Karpas-422 (cell line): ENCODE data around the gene CENPS. TPM values are rescaled to one million over a fixed set of nuclear protein-coding genes. Genes with fewer than 3 reads are reported as not detected.

ENCODE experiments used
- DNase-seq: peaks from one replicate; pipeline ENCODE4 v3.0.0-alpha.2; 2015
- H2AFZ ChIP-seq: fragments of 200-600 bp; sonication (generic); 2 replicates; pipeline ENCODE4 v1.6.1; 2014; ENCODE audit warnings: antibody characterized with exemption, low read length, mixed read lengths
- H3K27ac ChIP-seq: fragments of 200-600 bp; sonication (generic); 2 replicates; pipeline ENCODE4 v1.5.1; 2014; ENCODE audit warnings: mild to moderate bottlenecking, low read length, moderate library complexity
- H3K27me3 ChIP-seq: fragments of 200-600 bp; sonication (generic); 2 replicates; pipeline ENCODE4 v1.6.1; 2014; ENCODE audit warnings: low read length, mixed read lengths
- H3K36me3 ChIP-seq: fragments of 200-600 bp; sonication (generic); 2 replicates; pipeline ENCODE4 v1.6.1; 2014; ENCODE audit warnings: low read length, mixed read lengths; ENCODE audit not compliant: insufficient read depth
- H3K4me1 ChIP-seq: fragments of 200-600 bp; sonication (generic); 2 replicates; pipeline ENCODE4 v1.6.1; 2014; ENCODE audit warnings: mild to moderate bottlenecking, low read length, mixed read lengths
- H3K4me2 ChIP-seq: fragments of 200-600 bp; sonication (generic); 2 replicates; pipeline ENCODE4 v1.6.1; 2014; ENCODE audit warnings: low read length, low read depth, mild to moderate bottlenecking; ENCODE audit not compliant: poor library complexity, severe bottlenecking
- H3K4me3 ChIP-seq: fragments of 200-600 bp; sonication (generic); 2 replicates; pipeline ENCODE4 v1.5.1; 2014; ENCODE audit warnings: mild to moderate bottlenecking, antibody characterized with exemption, low read length, mixed read lengths
- H3K79me2 ChIP-seq: fragments of 200-600 bp; sonication (generic); 2 replicates; pipeline ENCODE4 v1.6.1; 2014; ENCODE audit warnings: mild to moderate bottlenecking, low read length, mixed read lengths
- H3K9ac ChIP-seq: fragments of 200-600 bp; sonication (generic); 2 replicates; pipeline ENCODE4 v1.6.0; 2014; ENCODE audit warnings: low read length
- H3K9me2 ChIP-seq: fragments of 200-600 bp; sonication (generic), shearing (Covaris generic); replicated peaks from 2 replicates; pipeline ENCODE4 v1.6.0; 2014; ENCODE audit warnings: mild to moderate bottlenecking, low read length, moderate library complexity; ENCODE audit not compliant: insufficient read depth
- H3K9me3 ChIP-seq: fragments of 300-700, 200-600 bp; sonication (generic); 2 replicates; pipeline ENCODE4 v1.6.1; 2014; ENCODE audit warnings: low read length, mixed read lengths
- H4K20me1 ChIP-seq: fragments of 200-600 bp; sonication (generic); 2 replicates; pipeline ENCODE4 v1.6.1; 2014; ENCODE audit warnings: mild to moderate bottlenecking, antibody characterized with exemption, low read length, low read depth; ENCODE audit not compliant: insufficient read depth
- total RNA-seq: library from RNA; depleted of rRNA; stranded (reverse); fragments of >200 nt; shearing (Covaris generic); gene quantifications from 2 replicates; pipeline ENCODE4 v1.2.3, GENCODE V29; 2014; ENCODE audit warnings: low replicate concordance; rRNA removed

The CENPS gene
- 10.6 and 19.8 TPM in 2 replicates for total RNA-seq

DNA sequence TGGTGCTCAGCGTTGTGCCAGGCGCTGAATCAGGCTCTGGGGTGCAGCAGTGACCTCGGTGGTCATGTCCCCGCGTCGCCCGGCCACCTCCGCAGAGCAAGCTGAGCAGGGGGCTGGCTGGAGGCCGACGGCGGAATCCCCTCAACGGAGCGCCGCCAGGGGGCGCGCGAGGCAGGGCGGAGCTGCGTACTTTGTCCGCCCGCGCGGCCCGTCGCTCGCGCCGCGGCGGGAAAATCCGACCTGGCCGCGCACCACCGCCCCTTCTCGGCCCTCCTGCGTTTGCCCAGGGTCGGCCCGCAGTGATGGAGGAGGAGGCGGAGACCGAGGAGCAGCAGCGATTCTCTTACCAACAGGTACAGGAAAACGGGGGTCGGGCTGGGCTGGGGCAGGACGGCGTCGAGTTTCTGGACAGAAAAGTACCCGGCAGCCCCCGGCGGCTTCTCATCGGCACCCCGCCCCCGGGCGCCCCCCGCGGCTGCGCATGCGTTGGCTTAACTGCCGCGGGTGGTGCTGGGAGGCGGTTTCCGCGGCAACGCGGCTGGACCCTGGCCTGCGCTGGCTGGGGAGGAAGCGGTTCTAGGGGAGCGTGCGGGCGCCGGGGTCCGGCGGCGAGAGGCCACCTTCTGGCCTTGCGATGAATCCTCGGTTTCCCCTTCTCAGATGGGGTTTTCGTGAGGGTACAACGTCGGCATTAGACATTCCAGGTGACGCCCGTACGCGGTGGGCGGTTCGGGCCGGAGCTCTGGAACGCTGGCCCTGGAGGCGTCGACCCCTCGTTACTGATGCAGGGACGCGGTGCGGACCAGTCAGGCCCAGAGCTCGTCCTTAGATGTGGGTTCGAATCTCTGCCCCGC is at the start of gene CENPS:
CENPS (plus strand) TSS at position 218 of the 854 bp plus-strand sequence; CDS start at position 303, 85 bp downstream.
- H2AFZ ChIP-seq, result peak within 1 kb of the TSS; percentile 93
- peak; percentile 95 for DNase-seq
- peak within 1 kb of the TSS; percentile 95 for H3K4me3 ChIP-seq
- peak within 1 kb of the TSS; percentile 95 for H3K9ac ChIP-seq
- H3K27me3 ChIP-seq, result no peaks in the 10 kb centered on the region; the same call in 1 of the 2 replicates
- H3K4me1 ChIP-seq, result peaks cover 40% of the 10 kb centered on the region
- peak within 1 kb of the TSS; percentile 59 for H3K27ac ChIP-seq
- H3K79me2 ChIP-seq, result peaks cover 42% of the 10 kb centered on the region
- H4K20me1 ChIP-seq, result no peaks in the 10 kb centered on the region
- H3K9me3 ChIP-seq, result no peaks in the 10 kb centered on the region
- H3K4me2 ChIP-seq, result peak within 1 kb of the TSS; percentile 86
- no peaks in the 10 kb centered on the region for H3K36me3 ChIP-seq
- no peaks in the 10 kb centered on the region for H3K9me2 ChIP-seq

- H3K27me3 ChIP-seq, result no peaks in the 10 kb centered on the region
- no peak overlapping the region for H3K9ac ChIP-seq
- no peaks in the 10 kb centered on the region for H3K36me3 ChIP-seq
- no peak overlapping the region for H3K27ac ChIP-seq
- no peaks in the 10 kb centered on the region for H3K79me2 ChIP-seq
- H3K4me3 ChIP-seq, result no peak overlapping the region
- no peaks in the 10 kb centered on the region for H4K20me1 ChIP-seq
- no peak overlapping the region for H3K4me2 ChIP-seq
- H3K9me3 ChIP-seq, result no peaks in the 10 kb centered on the region
- H2AFZ ChIP-seq, result no peak overlapping the region
- no peaks in the 10 kb centered on the region for H3K9me2 ChIP-seq
- no peak for DNase-seq
- peaks cover 5% of the 10 kb centered on the region; the same call in 1 of the 2 replicates for H3K4me1 ChIP-seq
These were observed 49.5 kb upstream of the CENPS start for GRCh38 chr1:10380594-10381275.

- no peak overlapping the region for H3K9ac ChIP-seq
- H3K4me1 ChIP-seq, result peaks cover 15% of the 10 kb centered on the region
- H3K79me2 ChIP-seq, result no peaks in the 10 kb centered on the region
- no peaks in the 10 kb centered on the region for H3K9me2 ChIP-seq
- no peak overlapping the region for H3K4me2 ChIP-seq
- no peak overlapping the region for H3K27ac ChIP-seq
- no peaks in the 10 kb centered on the region for H3K36me3 ChIP-seq
- no peaks in the 10 kb centered on the region for H3K9me3 ChIP-seq
- no peak overlapping the region for H2AFZ ChIP-seq
- peak; percentile 20 for DNase-seq
- no peaks in the 10 kb centered on the region for H4K20me1 ChIP-seq
- H3K27me3 ChIP-seq, result no peaks in the 10 kb centered on the region
- no peak overlapping the region for H3K4me3 ChIP-seq
These were observed 46.6 kb upstream of the CENPS start for GRCh38 chr1:10383630-10384029.

- no peak overlapping the region for H3K4me3 ChIP-seq
- H3K79me2 ChIP-seq, result no peaks in the 10 kb centered on the region
- H3K36me3 ChIP-seq, result no peaks in the 10 kb centered on the region
- H3K9ac ChIP-seq, result no peak overlapping the region
- H3K9me2 ChIP-seq, result no peaks in the 10 kb centered on the region
- no peak overlapping the region for H3K27ac ChIP-seq
- no peaks in the 10 kb centered on the region for H4K20me1 ChIP-seq
- no peaks in the 10 kb centered on the region for H3K27me3 ChIP-seq
- no peak for DNase-seq
- H3K4me2 ChIP-seq, result no peak overlapping the region
- peaks cover 20% of the 10 kb centered on the region for H3K4me1 ChIP-seq
- no peaks in the 10 kb centered on the region for H3K9me3 ChIP-seq
- no peak overlapping the region for H2AFZ ChIP-seq
These were observed 46.0 kb upstream of the CENPS start for GRCh38 chr1:10384219-10384618.

DNA sequence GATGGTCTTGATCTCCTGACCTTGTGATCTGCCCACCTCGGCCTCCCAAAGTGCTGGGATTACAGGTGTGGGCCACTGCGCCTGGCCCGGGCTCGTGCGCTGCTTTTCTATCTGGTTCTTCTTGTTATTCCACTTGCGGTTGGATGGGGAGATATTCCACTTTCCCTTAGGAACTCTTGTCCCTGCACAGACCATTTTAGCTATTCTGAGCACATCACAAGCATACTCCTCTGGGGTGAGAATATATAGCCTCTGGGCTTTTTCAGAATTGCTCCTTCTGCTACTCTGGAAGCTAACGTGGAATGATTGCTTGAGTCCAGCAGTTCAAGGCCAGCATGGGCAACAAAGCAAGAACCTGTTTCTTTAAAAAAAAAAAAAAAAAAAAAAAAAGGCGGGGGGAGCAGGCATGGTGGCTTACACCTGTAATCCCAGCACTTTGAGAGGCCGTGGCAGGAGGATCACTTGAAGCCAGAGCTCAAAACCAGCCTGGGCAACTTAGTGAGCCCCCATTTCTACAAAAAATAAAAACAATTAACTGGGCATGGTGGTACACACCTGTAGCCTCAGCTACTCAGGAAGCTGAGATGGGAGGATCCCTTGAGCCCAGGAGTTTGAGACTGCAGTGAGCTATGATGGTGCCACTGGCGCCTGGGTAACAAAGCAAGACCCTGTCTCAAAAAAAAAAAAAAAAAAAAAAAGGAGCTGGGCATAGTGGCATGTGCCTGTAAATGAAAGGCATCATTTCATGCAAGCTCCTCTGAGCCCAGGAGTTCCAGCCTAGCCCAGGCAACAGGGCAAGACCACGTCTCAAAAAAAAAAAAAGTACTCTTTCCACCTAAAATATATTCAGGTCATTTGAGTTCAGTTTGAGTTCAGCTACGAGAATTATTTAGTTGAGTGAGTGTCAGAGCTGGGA is 43.2 kb upstream of the CENPS start:
- H3K4me3 ChIP-seq, result no peak overlapping the region
- DNase-seq, result no peak
- H3K4me1 ChIP-seq, result peaks cover 21% of the 10 kb centered on the region
- peak overlapping the region; percentile 64 for H2AFZ ChIP-seq
- peak overlapping the region; percentile 67; the same call in 1 of the 2 replicates for H3K27ac ChIP-seq
- peak overlapping the region; percentile 38 for H3K9ac ChIP-seq
- H3K4me2 ChIP-seq, result peak overlapping the region; percentile 63
- H3K9me2 ChIP-seq, result no peaks in the 10 kb centered on the region
- H3K79me2 ChIP-seq, result no peaks in the 10 kb centered on the region
- no peaks in the 10 kb centered on the region for H3K9me3 ChIP-seq
- H3K36me3 ChIP-seq, result no peaks in the 10 kb centered on the region
- no peaks in the 10 kb centered on the region for H3K27me3 ChIP-seq
- no peaks in the 10 kb centered on the region for H4K20me1 ChIP-seq

DNA sequence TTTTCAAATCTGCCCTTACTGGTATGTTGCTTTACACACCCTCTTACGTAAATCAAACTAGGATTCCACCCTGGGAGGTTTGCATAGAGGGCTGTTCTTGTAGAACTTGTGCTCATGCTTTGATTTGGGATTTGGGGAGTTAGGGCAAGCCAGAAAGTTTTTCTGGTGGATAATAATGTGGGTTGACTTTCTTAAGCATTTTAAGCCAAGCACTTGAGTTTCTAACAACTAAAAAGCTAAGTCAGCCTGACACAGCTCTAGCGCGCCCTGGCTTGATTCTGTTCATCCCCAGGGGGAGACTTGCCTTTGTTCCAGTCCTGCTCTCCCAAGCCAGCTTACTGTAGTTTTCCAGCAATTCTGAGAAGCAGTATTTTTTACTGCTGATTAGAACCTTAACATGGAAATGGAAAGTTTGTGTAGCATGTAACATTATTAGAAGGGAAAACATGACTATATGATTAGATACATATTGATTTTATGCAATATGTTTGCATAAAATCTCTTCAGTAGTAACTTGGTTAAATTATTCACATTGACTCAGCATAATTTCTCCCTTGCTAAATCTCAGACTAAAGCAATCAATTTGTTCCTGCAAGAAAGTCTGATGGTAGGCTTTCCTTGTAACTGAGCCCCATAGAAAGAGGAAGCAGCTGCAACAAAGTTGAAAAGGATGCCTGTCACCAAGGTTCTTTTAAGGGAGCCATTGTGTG is 42.4 kb upstream of the CENPS start:
- Histone ChIP-seq H3K36me3 (no peaks in the 10 kb centered on the region), H4K20me1 (no peaks in the 10 kb centered on the region), H2AFZ (peak overlapping the region; percentile 64), H3K9me3 (no peaks in the 10 kb centered on the region), H3K4me2 (peak overlapping the region; percentile 63), H3K9ac (peak overlapping the region; percentile 40), H3K9me2 (no peaks in the 10 kb centered on the region), H3K4me3 (peak overlapping the region; percentile 36; the same call in 1 of the 2 replicates), H3K27me3 (no peaks in the 10 kb centered on the region), H3K27ac (peak overlapping the region; percentile 67), H3K79me2 (no peaks in the 10 kb centered on the region), H3K4me1 (peaks cover 21% of the 10 kb centered on the region)
- DNase-seq, result peak; percentile 85

DNA sequence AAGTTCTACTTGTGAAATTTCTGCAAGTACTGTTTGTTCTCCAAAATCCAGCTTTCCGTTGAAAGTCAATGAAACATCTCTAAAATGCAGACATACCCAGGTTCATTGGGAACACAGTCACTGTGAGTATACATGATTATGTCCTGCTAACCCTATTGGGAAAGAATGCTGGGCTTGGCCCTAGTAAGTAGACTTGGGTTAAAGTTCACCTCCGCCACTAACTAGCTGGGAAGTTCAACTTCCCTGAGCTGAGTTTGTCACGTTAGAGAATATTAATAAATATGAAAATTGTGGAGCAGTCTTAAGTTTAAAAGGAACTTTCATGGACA is 41.9 kb upstream of the CENPS start:
- DNase-seq, result no peak
- Histone ChIP-seq H3K4me3 (peak overlapping the region; percentile 34; the same call in 1 of the 2 replicates), H3K4me1 (peaks cover 21% of the 10 kb centered on the region), H3K27ac (peak overlapping the region; percentile 67; the same call in 1 of the 2 replicates), H3K36me3 (no peaks in the 10 kb centered on the region), H3K9me2 (no peaks in the 10 kb centered on the region), H3K79me2 (no peaks in the 10 kb centered on the region), H3K9me3 (no peaks in the 10 kb centered on the region), H3K27me3 (no peaks in the 10 kb centered on the region), H3K4me2 (peak overlapping the region; percentile 63), H4K20me1 (no peaks in the 10 kb centered on the region), H3K9ac (peak overlapping the region; percentile 40), H2AFZ (peak overlapping the region; percentile 64)
